Measurements from ENCODE around the gene KDM6A.
"Not testable (repeated sequence)": the region's sequence is repeated elsewhere in the genome, so short reads cannot be mapped to it uniquely, and the experiment has no call there.

The KDM6A gene

GRCh38 chrX:45001048-45001447, 128.1 kb downstream of the KDM6A start:
- in situ Hi-C loops (cut with MboI; ENCODE audit: low sequenced_read_pairs) = no loop called here

- in situ Hi-C loops (cut with MboI; ENCODE audit: low sequenced_read_pairs) = no loop called here
These were observed 130.1 kb downstream of the KDM6A start for GRCh38 chrX:45003085-45003484.

GRCh38 chrX:45006002-45006800, 133.2 kb downstream of the KDM6A start:
- in situ Hi-C loops (cut with MboI; ENCODE audit: low sequenced_read_pairs) = no loop called here

- in situ Hi-C loops (cut with MboI; ENCODE audit: low sequenced_read_pairs) = no loop called here
These were observed 134.6 kb downstream of the KDM6A start for GRCh38 chrX:45007598-45007997.

- in situ Hi-C loops (cut with MboI; ENCODE audit: low sequenced_read_pairs) = no loop called here
These were observed 136.5 kb downstream of the KDM6A start for GRCh38 chrX:45009371-45010000.

- in situ Hi-C loops (cut with MboI; ENCODE audit: low sequenced_read_pairs) = no loop called here
These were observed 138.1 kb downstream of the KDM6A start for GRCh38 chrX:45011131-45011530.

- in situ Hi-C loops (cut with MboI; ENCODE audit: low sequenced_read_pairs) = no loop called here
These were observed 138.6 kb downstream of the KDM6A start for GRCh38 chrX:45011597-45011996.

GRCh38 chrX:45017946-45018345, 145.0 kb downstream of the KDM6A start:
- in situ Hi-C loops (cut with MboI; ENCODE audit: low sequenced_read_pairs) = no loop called here

- in situ Hi-C loops (cut with MboI; ENCODE audit: low sequenced_read_pairs) = no loop called here
These were observed 149.2 kb downstream of the KDM6A start for GRCh38 chrX:45022150-45022549.

GRCh38 chrX:45024501-45024900, 151.5 kb downstream of the KDM6A start:
- in situ Hi-C loops (cut with MboI; ENCODE audit: low sequenced_read_pairs) = no loop called here

- in situ Hi-C loops (cut with MboI; ENCODE audit: low sequenced_read_pairs) = no loop called here
These were observed 153.0 kb downstream of the KDM6A start for GRCh38 chrX:45026036-45026435.

GRCh38 chrX:45031830-45032378, 158.9 kb downstream of the KDM6A start:
- in situ Hi-C loops (cut with MboI; ENCODE audit: low sequenced_read_pairs) = no loop called here

GRCh38 chrX:45035071-45035470, 162.1 kb downstream of the KDM6A start:
- in situ Hi-C loops (cut with MboI; ENCODE audit: low sequenced_read_pairs) = no loop called here

GRCh38 chrX:45036161-45036560, 163.2 kb downstream of the KDM6A start:
- in situ Hi-C loops (cut with MboI; ENCODE audit: low sequenced_read_pairs) = no loop called here

GRCh38 chrX:45040137-45040536, 167.1 kb downstream of the KDM6A start:
- in situ Hi-C loops (cut with MboI; ENCODE audit: low sequenced_read_pairs) = not testable (repeated sequence)

GRCh38 chrX:45046417-45046816, 173.4 kb downstream of the KDM6A start:
- in situ Hi-C loops (cut with MboI; ENCODE audit: low sequenced_read_pairs) = no loop called here

- in situ Hi-C loops (cut with MboI; ENCODE audit: low sequenced_read_pairs) = no loop called here
These were observed 177.6 kb downstream of the KDM6A start for GRCh38 chrX:45050558-45050957.

- in situ Hi-C loops (cut with MboI; ENCODE audit: low sequenced_read_pairs) = no loop called here
These were observed 183.6 kb downstream of the KDM6A start for GRCh38 chrX:45056428-45057145.

GRCh38 chrX:45059906-45060305, 186.9 kb downstream of the KDM6A start:
- in situ Hi-C loops (cut with MboI; ENCODE audit: low sequenced_read_pairs) = not testable (repeated sequence)

GRCh38 chrX:45063319-45064095, 190.5 kb downstream of the KDM6A start:
- in situ Hi-C loops (cut with MboI; ENCODE audit: low sequenced_read_pairs) = no loop called here

- in situ Hi-C loops (cut with MboI; ENCODE audit: low sequenced_read_pairs) = no loop called here
These were observed 195.6 kb downstream of the KDM6A start for GRCh38 chrX:45068569-45068968.

All from HL-60/S4 treated with retinoic acid at 250 ng/mL for 4 days and 3 days (cell line).